Neural cell (in vitro differentiated cells): Measurements from ENCODE around the gene MAPK8IP3.

Experiments
- CTCF ChIP-seq: fragments of 450-650 bp; IDR thresholded peaks from 2 replicates; pipeline ENCODE4 v1.5.1; 2014; ENCODE audit warnings: antibody characterized with exemption, mild to moderate bottlenecking, moderate library complexity; ENCODE audit not compliant: poor library complexity, severe bottlenecking
- EP300 ChIP-seq: fragments of 450-650 bp; conservative IDR thresholded peaks from 2 replicates; pipeline ENCODE4 v1.6.1; 2014; ENCODE audit warnings: antibody characterized with exemption, mild to moderate bottlenecking, moderate library complexity; ENCODE audit not compliant: poor library complexity, severe bottlenecking
- EZH2 ChIP-seq: fragments of 200-600, 300-800 bp; shearing (Covaris generic), sonication (generic); IDR thresholded peaks from 2 replicates; pipeline ENCODE4 v1.6.1; 2014; ENCODE audit warnings: antibody characterized with exemption, low read length, borderline replicate concordance, mild to moderate bottlenecking; ENCODE audit not compliant: insufficient read depth, poor library complexity, severe bottlenecking
- POLR2AphosphoS5 ChIP-seq: IDR thresholded peaks from 2 replicates; pipeline ENCODE4 v1.6.1; 2012
- RAD21 ChIP-seq: fragments of 450-650 bp; conservative IDR thresholded peaks from 2 replicates; pipeline ENCODE4 v1.6.1; 2014; ENCODE audit warnings: antibody characterized with exemption, mild to moderate bottlenecking, moderate library complexity
- REST ChIP-seq: IDR thresholded peaks from 2 replicates; pipeline ENCODE4 v1.6.1; 2012; ENCODE audit warnings: borderline replicate concordance
- SMC3 ChIP-seq: fragments of 450-650 bp; conservative IDR thresholded peaks from 2 replicates; pipeline ENCODE4 v1.6.1; 2014; ENCODE audit warnings: antibody characterized with exemption, mild to moderate bottlenecking, moderate library complexity; ENCODE audit not compliant: poor library complexity
- TAF1 ChIP-seq: IDR thresholded peaks from 2 replicates; pipeline ENCODE4 v1.6.1; 2012; ENCODE audit warnings: low read depth

GRCh38 chr16:1745181-1745899, 39.3 kb downstream of the MAPK8IP3 start:
- TF ChIP-seq POLR2AphosphoS5 (no peak), CTCF (no peak), SMC3 (no peak), EZH2 (no peak), RAD21 (no peak), EP300 (no peak), REST (no peak), TAF1 (no peak)
